Neural cell (in vitro differentiated cells): Measurements from ENCODE around the gene RRAGD. TPM values are rescaled to one million over a fixed set of nuclear protein-coding genes. Genes with fewer than 3 reads are reported as not detected.

Source experiments
- H2AFZ ChIP-seq: fragments of 200-600, 300-800 bp; sonication (generic), shearing (Covaris generic); 2 replicates; pipeline ENCODE4 v1.6.0; 2014; ENCODE audit warnings: low read depth, mild to moderate bottlenecking, antibody characterized with exemption, low read length, moderate library complexity
- H3F3A ChIP-seq: fragments of 200-600 bp; shearing (Covaris generic); 2 replicates; pipeline ENCODE4 v1.6.1; 2016; ENCODE audit warnings: mild to moderate bottlenecking, moderate library complexity, mixed read lengths, antibody characterized with exemption, low read length; ENCODE audit not compliant: insufficient read depth, poor library complexity, severe bottlenecking
- H3K27ac ChIP-seq: fragments of 200-600, 300-800 bp; sonication (generic), shearing (Covaris generic); 2 replicates; pipeline ENCODE4 v1.5.1; 2014; ENCODE audit warnings: mild to moderate bottlenecking, low read length, moderate library complexity
- H3K27me3 ChIP-seq: fragments of 300-800, 200-600 bp; sonication (generic), shearing (Covaris generic); 2 replicates; pipeline ENCODE4 v1.6.0; 2014; ENCODE audit warnings: mild to moderate bottlenecking, low read depth, low read length, moderate library complexity; ENCODE audit not compliant: insufficient read depth
- H3K36me3 ChIP-seq: fragments of 300-800, 200-600 bp; sonication (generic), shearing (Covaris generic); 2 replicates; pipeline ENCODE4 v1.5.1; 2014; ENCODE audit warnings: mild to moderate bottlenecking, antibody characterized with exemption, low read length, moderate library complexity; ENCODE audit not compliant: insufficient read depth
- H3K4me2 ChIP-seq: fragments of 300-800, 200-600 bp; sonication (generic), shearing (Covaris generic); 2 replicates; pipeline ENCODE4 v1.6.0; 2014; ENCODE audit warnings: mild to moderate bottlenecking, low read length
- H3K4me3 ChIP-seq: fragments of 300-800, 200-600 bp; sonication (generic), shearing (Covaris generic); 2 replicates; pipeline ENCODE4 v1.5.1; 2014; ENCODE audit warnings: mild to moderate bottlenecking, low read length, moderate library complexity
- H3K79me2 ChIP-seq: fragments of 200-600 bp; shearing (Covaris generic); replicated peaks from 2 replicates; pipeline ENCODE4 v1.6.0; 2014; ENCODE audit warnings: mild to moderate bottlenecking, low read length, moderate library complexity; ENCODE audit not compliant: insufficient read depth
- H3K9ac ChIP-seq: fragments of 300-800, 200-600 bp; sonication (generic), shearing (Covaris generic); 2 replicates; pipeline ENCODE4 v1.6.1; 2016; ENCODE audit warnings: mild to moderate bottlenecking, low read length, mixed read lengths
- H3K9me2 ChIP-seq: fragments of 200-600 bp; shearing (Covaris generic); 2 replicates; pipeline ENCODE4 v1.6.1; 2016; ENCODE audit warnings: mild to moderate bottlenecking, low read length, mixed read lengths; ENCODE audit not compliant: insufficient read depth
- H3K9me3 ChIP-seq: fragments of 200-600, 300-800 bp; sonication (generic), shearing (Covaris generic); 2 replicates; pipeline ENCODE4 v1.6.1; 2016; ENCODE audit warnings: mild to moderate bottlenecking, mixed run types, low read length, moderate library complexity, mixed read lengths
- H4K20me1 ChIP-seq: fragments of 200-600 bp; shearing (Covaris generic); 2 replicates; pipeline ENCODE4 v1.6.1; 2016; ENCODE audit warnings: mild to moderate bottlenecking, mixed run types; ENCODE audit not compliant: insufficient read depth
- EP300 ChIP-seq: fragments of 450-650 bp; conservative IDR thresholded peaks from 2 replicates; pipeline ENCODE4 v1.6.1; 2014; ENCODE audit warnings: antibody characterized with exemption, mild to moderate bottlenecking, moderate library complexity; ENCODE audit not compliant: poor library complexity, severe bottlenecking
- EZH2 ChIP-seq: fragments of 200-600, 300-800 bp; shearing (Covaris generic), sonication (generic); IDR thresholded peaks from 2 replicates; pipeline ENCODE4 v1.6.1; 2014; ENCODE audit warnings: antibody characterized with exemption, low read length, borderline replicate concordance, mild to moderate bottlenecking; ENCODE audit not compliant: insufficient read depth, poor library complexity, severe bottlenecking
- MXI1 ChIP-seq: fragments of 450-650 bp; conservative IDR thresholded peaks from 2 replicates; pipeline ENCODE4 v1.6.1; 2014; ENCODE audit warnings: antibody characterized with exemption, mild to moderate bottlenecking; ENCODE audit not compliant: poor library complexity, severe bottlenecking
- POLR2AphosphoS5 ChIP-seq: IDR thresholded peaks from 2 replicates; pipeline ENCODE4 v1.6.1; 2012
- RAD21 ChIP-seq: fragments of 450-650 bp; conservative IDR thresholded peaks from 2 replicates; pipeline ENCODE4 v1.6.1; 2014; ENCODE audit warnings: antibody characterized with exemption, mild to moderate bottlenecking, moderate library complexity
- SMC3 ChIP-seq: fragments of 450-650 bp; conservative IDR thresholded peaks from 2 replicates; pipeline ENCODE4 v1.6.1; 2014; ENCODE audit warnings: antibody characterized with exemption, mild to moderate bottlenecking, moderate library complexity; ENCODE audit not compliant: poor library complexity
- TAF1 ChIP-seq: IDR thresholded peaks from 2 replicates; pipeline ENCODE4 v1.6.1; 2012; ENCODE audit warnings: low read depth
- polyA plus RNA-seq: library from polyadenylated mRNA; depleted of rRNA; stranded (reverse); fragments of >200 nt; gene quantifications from 2 replicates; pipeline ENCODE4 v1.2.3, GENCODE V29; 2014
- TF ChIP-seq, protein P1 (sequence below): IDR thresholded peaks from 2 replicates; pipeline ENCODE4 v1.6.1; 2012; ENCODE audit warnings: borderline replicate concordance
- TF ChIP-seq, protein P2 (sequence below): fragments of 450-650 bp; IDR thresholded peaks from 2 replicates; pipeline ENCODE4 v1.5.1; 2014; ENCODE audit warnings: antibody characterized with exemption, mild to moderate bottlenecking, moderate library complexity; ENCODE audit not compliant: poor library complexity, severe bottlenecking

Gene RRAGD
- polyA plus RNA-seq, 1 donor from 2014 or later: 34.1 TPM

- no peaks in the 10 kb centered on the region for H3K9me2 ChIP-seq
- TF ChIP-seq EP300: no peak
- TF ChIP-seq SMC3: no peak
- TF ChIP-seq, protein P1, sequence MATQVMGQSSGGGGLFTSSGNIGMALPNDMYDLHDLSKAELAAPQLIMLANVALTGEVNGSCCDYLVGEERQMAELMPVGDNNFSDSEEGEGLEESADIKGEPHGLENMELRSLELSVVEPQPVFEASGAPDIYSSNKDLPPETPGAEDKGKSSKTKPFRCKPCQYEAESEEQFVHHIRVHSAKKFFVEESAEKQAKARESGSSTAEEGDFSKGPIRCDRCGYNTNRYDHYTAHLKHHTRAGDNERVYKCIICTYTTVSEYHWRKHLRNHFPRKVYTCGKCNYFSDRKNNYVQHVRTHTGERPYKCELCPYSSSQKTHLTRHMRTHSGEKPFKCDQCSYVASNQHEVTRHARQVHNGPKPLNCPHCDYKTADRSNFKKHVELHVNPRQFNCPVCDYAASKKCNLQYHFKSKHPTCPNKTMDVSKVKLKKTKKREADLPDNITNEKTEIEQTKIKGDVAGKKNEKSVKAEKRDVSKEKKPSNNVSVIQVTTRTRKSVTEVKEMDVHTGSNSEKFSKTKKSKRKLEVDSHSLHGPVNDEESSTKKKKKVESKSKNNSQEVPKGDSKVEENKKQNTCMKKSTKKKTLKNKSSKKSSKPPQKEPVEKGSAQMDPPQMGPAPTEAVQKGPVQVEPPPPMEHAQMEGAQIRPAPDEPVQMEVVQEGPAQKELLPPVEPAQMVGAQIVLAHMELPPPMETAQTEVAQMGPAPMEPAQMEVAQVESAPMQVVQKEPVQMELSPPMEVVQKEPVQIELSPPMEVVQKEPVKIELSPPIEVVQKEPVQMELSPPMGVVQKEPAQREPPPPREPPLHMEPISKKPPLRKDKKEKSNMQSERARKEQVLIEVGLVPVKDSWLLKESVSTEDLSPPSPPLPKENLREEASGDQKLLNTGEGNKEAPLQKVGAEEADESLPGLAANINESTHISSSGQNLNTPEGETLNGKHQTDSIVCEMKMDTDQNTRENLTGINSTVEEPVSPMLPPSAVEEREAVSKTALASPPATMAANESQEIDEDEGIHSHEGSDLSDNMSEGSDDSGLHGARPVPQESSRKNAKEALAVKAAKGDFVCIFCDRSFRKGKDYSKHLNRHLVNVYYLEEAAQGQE: no peak
- TF ChIP-seq, protein P2, sequence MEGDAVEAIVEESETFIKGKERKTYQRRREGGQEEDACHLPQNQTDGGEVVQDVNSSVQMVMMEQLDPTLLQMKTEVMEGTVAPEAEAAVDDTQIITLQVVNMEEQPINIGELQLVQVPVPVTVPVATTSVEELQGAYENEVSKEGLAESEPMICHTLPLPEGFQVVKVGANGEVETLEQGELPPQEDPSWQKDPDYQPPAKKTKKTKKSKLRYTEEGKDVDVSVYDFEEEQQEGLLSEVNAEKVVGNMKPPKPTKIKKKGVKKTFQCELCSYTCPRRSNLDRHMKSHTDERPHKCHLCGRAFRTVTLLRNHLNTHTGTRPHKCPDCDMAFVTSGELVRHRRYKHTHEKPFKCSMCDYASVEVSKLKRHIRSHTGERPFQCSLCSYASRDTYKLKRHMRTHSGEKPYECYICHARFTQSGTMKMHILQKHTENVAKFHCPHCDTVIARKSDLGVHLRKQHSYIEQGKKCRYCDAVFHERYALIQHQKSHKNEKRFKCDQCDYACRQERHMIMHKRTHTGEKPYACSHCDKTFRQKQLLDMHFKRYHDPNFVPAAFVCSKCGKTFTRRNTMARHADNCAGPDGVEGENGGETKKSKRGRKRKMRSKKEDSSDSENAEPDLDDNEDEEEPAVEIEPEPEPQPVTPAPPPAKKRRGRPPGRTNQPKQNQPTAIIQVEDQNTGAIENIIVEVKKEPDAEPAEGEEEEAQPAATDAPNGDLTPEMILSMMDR: no peak
- TF ChIP-seq RAD21: no peak
- no peak for TF ChIP-seq TAF1
- no peak overlapping the region for H3K4me3 ChIP-seq
- no peaks in the 10 kb centered on the region for H3K79me2 ChIP-seq
- no peaks in the 10 kb centered on the region for H4K20me1 ChIP-seq
- no peaks in the 10 kb centered on the region for H3K9me3 ChIP-seq
- no peak overlapping the region for H3K27ac ChIP-seq
- H3K36me3 ChIP-seq: no peaks in the 10 kb centered on the region
- no peak overlapping the region for H3K9ac ChIP-seq
- H3K4me2 ChIP-seq: no peak overlapping the region
- H3K27me3 ChIP-seq: no peaks in the 10 kb centered on the region
- no peaks in the 10 kb centered on the region for H3F3A ChIP-seq
- H2AFZ ChIP-seq: no peak overlapping the region
These were observed 46.6 kb upstream of the RRAGD start for GRCh38 chr6:89458704-89459103.

GRCh38 chr6:89454300-89454699, 42.2 kb upstream of the RRAGD start:
- H3K4me3 ChIP-seq: no peak overlapping the region

More at GRCh38 chr6:89454300-89454699, 42.2 kb upstream of the RRAGD start:
- Histone ChIP-seq H3K79me2 (no peaks in the 10 kb centered on the region), H3F3A (no peaks in the 10 kb centered on the region), H3K9me2 (no peaks in the 10 kb centered on the region), H4K20me1 (no peaks in the 10 kb centered on the region), H3K36me3 (no peaks in the 10 kb centered on the region), H3K27me3 (no peaks in the 10 kb centered on the region), H3K4me2 (no peak overlapping the region), H2AFZ (no peak overlapping the region), H3K27ac (no peak overlapping the region), H3K9ac (no peak overlapping the region), H3K9me3 (no peaks in the 10 kb centered on the region)
- TF ChIP-seq POLR2AphosphoS5 (no peak), EZH2 (no peak), RAD21 (no peak), MXI1 (no peak), EP300 (no peak), TAF1 (no peak), SMC3 (no peak)
- TF ChIP-seq, protein P1: no peak
- TF ChIP-seq, protein P2: no peak
